HG02852 (cell line): Measurements from ENCODE around the gene KCNMB4.

Source experiments
- ATAC-seq: cut with Tn5 transposase; IDR thresholded peaks from one replicate; pipeline ENCODE4 v1.9.1; 2021; ENCODE audit warnings: mild to moderate bottlenecking, moderate library complexity; ENCODE audit not compliant: unreplicated experiment

KCNMB4 gene

DNA sequence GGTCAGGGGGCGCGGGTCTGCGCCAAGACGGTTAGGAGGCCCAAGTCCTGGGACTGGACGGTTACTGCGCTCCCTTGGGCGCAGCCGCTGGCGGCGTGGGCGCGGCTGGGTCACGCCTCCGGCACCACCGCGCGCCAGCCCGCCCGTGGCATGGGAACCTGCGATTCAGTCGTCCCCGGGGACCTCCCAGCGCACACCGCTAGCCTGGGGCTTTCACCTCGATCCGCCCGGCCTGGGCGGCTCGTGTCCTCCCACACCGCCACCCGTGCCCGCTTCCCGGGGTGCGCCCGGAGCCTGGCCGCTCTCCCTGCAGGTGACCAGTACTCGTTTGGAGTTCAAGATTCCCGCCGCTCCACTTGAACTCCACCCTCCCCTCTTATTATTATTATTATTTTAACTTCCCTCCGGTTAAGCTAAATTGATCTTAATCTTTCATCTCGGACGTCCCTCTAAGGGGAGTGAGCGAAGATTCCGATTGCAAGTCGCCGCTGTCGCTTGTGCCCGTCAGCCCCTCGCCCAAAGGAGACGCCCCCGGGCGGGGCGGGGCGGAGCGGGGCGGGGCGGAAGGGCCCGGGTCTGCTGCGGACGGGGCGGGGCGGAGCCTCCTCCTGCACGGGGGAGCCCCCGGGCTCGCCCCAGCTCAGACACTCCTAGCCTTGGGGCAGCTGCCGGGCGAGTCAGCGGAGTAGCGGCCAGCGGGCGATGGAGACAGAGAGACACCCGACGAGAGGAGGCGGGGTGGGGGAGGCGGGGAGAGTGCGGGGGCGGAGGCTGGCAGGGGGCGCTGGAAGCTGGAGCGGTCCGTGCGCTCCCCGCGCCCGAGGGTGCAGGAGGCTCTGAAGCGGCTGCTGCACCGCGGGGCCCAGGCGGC lies at the start of gene KCNMB4:
Gene KCNMB4 (plus strand): TSS at position 643 of the 871 bp plus-strand sequence. CDS start 445 bp downstream, outside the sequence.
- ATAC-seq: peak; percentile 80

GRCh38 chr12:70317781-70318180 lies 48.3 kb upstream of the KCNMB4 start:
- ATAC-seq: peak; percentile 94

GRCh38 chr12:70319605-70320004 lies 46.5 kb upstream of the KCNMB4 start:
- no peak for ATAC-seq

- no peak for ATAC-seq
Observed at GRCh38 chr12:70321191-70321590, 44.9 kb upstream of the KCNMB4 start.

GRCh38 chr12:70327541-70327940 lies 38.5 kb upstream of the KCNMB4 start:
- ATAC-seq: no peak

DNA sequence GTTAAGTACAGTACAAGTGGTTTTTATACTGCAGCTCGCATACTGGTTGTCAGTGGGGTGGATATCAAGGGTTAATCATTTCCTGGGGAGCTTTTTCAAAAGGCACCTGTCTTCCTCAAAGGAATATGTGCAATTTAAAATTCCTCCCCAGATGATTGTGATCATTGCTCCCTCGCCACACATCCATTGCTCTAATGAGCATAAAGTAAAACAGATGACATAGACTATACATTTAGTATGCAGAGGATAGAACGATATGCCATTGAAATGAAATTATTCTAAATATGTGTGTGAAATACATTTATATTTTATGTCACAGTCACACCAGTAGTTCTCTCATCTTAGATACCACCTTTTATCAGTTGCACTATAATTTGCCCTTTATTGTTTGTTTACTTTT lies 36.4 kb upstream of the KCNMB4 start:
- ATAC-seq: no peak

- no peak for ATAC-seq
Observed at GRCh38 chr12:70330158-70330557, 35.9 kb upstream of the KCNMB4 start.

DNA sequence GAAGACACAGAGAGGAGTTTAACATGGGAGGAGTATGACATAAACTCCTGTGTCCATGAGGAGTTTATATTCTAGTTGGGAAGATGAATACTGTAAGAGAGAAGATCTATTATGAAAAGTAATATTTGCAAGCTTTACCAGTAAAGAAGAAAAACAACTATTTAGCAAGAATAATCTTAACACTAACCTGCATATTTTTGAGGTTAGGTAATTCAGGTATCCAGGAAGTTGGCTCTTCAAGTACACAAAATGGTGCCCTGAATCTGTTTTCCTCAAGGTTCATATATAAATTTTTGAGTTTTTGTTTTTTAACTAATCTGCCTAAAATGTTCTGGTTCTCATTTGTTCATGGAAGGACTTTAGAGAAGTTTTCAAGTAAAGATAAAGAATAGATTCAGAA lies 33.9 kb upstream of the KCNMB4 start:
- no peak for ATAC-seq

- no peak for ATAC-seq
Observed at GRCh38 chr12:70334742-70335141, 31.3 kb upstream of the KCNMB4 start.

- ATAC-seq: no peak
Observed at GRCh38 chr12:70338531-70338930, 27.6 kb upstream of the KCNMB4 start.

- ATAC-seq: no peak
Observed at GRCh38 chr12:70351076-70351475, 15.0 kb upstream of the KCNMB4 start.

GRCh38 chr12:70353780-70354660 lies 12.1 kb upstream of the KCNMB4 start:
- ATAC-seq: no peak

DNA sequence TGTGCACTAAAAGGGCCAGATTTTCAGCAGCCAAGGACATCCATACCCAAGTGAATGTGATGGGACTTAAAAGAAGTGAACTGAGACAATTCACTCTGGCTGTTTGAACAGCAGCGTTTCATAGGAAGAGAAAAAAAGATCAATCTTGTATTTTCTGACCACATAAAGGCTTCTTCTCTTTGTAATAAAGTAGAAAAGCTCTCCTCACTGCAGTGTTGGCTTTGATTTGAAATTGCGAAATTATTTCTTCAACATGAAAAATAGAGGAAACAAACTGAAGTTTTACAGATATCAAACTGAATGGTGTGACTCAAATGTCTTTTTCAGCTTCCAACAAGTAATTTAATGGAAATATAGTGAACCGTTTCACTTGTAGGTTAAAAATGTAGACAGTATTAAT lies 11.3 kb upstream of the KCNMB4 start:
- no peak for ATAC-seq

DNA sequence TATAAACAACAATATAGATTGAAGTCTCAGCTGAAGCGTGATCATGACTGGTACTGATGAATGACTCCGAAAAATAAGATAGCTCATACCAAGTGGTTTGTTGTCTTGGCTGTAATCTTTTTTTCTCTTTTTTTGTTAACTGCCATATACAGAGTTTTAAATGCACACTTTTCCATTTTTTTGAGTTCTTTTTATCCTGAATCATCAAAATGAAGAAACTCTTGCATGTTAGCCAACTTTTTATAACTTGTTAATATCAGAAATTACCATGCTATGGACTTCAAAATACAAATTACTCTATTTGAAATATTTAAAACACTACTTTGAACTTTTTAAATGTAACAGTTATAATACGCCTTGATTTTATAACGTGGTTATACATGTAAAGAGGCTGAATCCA lies 10.1 kb upstream of the KCNMB4 start:
- no peak for ATAC-seq

DNA sequence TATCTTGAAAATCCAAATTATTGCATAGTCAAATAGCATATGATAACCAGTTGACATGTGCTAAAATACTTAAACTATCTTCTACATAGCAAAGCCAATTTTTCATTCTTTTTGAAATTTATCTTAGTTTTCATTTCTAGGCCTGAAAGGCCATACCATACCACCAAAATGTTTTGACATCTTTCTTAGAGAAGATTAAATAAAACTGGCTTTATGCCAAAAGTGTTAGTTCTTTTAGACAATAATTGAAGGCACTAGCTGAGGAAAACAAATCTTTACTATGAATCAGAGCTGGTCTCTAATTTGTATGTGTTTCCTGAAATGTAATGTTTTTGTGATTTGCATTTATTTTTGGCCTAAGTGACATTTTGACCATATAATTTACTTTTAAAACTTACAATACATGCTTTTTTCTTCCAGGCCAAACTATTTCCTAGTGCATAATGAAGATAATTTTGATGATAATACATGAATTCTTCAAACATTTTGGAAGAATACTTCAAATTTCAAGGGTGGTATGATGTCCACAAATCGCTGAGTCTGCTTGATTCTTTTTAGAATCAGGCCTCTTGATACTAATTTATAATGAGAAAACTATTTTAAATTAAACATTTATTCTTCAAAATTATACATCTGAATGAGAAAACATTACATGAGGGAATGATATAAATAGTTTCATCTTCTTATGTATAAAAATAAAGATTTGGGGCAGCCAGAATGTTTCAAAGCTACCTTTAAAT lies 6.5 kb upstream of the KCNMB4 start:
- no peak for ATAC-seq

GRCh38 chr12:70360218-70360617 lies 5.9 kb upstream of the KCNMB4 start:
- no peak for ATAC-seq

GRCh38 chr12:70364695-70365397 lies 1.2 kb upstream of the KCNMB4 start:
- no peak for ATAC-seq

DNA sequence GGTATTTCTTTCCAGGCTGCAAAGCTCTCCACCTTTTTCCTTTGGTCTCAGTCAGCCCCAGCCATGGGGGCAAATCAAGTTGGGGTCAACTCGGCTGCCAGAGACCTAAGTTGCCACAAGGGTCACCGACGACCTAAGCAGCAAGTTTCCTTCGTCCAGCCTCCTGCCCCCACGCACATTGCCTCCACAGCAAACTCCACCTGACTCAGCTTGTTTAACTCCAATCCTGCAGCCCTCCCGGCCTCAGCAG lies 767 bp upstream of the KCNMB4 start:
- ATAC-seq: no peak

DNA sequence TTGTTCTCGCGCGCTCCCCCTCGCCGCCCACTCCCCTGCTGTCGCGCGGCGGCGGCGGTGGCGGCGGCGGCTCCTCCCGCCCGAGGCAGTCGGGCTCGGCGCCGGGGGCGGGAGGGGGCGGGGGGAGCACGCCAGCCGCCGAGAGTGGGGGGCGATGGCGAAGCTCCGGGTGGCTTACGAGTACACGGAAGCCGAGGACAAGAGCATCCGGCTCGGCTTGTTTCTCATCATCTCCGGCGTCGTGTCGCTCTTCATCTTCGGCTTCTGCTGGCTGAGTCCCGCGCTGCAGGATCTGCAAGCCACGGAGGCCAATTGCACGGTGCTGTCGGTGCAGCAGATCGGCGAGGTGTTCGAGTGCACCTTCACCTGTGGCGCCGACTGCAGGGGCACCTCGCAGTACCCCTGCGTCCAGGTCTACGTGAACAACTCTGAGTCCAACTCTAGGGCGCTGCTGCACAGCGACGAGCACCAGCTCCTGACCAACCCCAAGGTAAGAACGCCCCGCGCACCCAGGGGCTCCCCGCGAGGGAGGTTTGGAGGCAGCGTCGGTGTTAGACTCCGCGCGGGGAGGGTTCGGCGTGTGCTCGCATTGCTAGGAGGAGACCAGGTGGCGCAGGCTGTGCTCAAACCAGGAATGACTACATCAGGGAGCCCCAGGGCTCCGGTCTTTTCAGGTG lies 629 bp downstream of the KCNMB4 start:
- peak; percentile 50 for ATAC-seq
